Panc1 (cell line): ENCODE results near the gene PRKAG2.

Experiments
- POLR2AphosphoS5 ChIP-seq: IDR thresholded peaks from 2 replicates; pipeline ENCODE4 v1.6.1; 2012; ENCODE audit warnings: mild to moderate bottlenecking, low read depth, low read length, moderate library complexity
- SIN3A ChIP-seq: IDR thresholded peaks from 2 replicates; pipeline ENCODE4 v1.6.1; 2012; ENCODE audit warnings: low read depth, mild to moderate bottlenecking, low read length, moderate library complexity, borderline replicate concordance; ENCODE audit not compliant: insufficient read depth
- TCF7L2 ChIP-seq: IDR thresholded peaks from 2 replicates; pipeline ENCODE4 v1.6.1; 2011; ENCODE audit warnings: mild to moderate bottlenecking, low read depth, low read length, inconsistent platforms
- TF ChIP-seq, protein P1 (sequence below): fragments of 450-650 bp; IDR thresholded peaks from 2 replicates; pipeline ENCODE4 v1.5.1; 2017; ENCODE audit warnings: mild to moderate bottlenecking
- TF ChIP-seq, protein P2 (sequence below), 2 experiments: IDR thresholded peaks; 2 replicates each; pipeline ENCODE4 v1.6.1; 2011 to 2012; ENCODE audit warnings: low read depth in 2 of 2, control low read depth in 1 of 2, low read length in 1 of 2, mild to moderate bottlenecking in 1 of 2, moderate library complexity in 1 of 2; ENCODE audit not compliant: insufficient read depth in 1 of 2

DNA sequence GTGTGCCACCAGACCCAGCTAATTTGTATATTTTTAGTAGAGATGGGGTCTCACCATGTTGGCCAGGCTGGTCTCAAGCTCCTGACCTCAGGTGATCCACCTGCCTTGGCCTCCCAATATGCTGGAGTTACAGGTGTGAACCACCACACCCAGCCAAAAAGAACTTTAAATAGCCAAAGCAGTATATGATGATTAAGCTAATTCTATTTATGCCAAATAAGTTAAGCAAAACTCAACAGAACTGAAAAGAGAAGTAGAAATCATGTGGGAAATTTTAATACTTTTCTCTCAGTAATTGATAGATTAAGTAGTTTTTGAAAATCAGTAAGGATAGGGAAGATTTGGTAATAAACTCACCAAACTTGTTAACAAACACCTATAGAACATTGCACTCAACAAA is 332.7 kb downstream of the PRKAG2 start:
- TF ChIP-seq, protein P1, sequence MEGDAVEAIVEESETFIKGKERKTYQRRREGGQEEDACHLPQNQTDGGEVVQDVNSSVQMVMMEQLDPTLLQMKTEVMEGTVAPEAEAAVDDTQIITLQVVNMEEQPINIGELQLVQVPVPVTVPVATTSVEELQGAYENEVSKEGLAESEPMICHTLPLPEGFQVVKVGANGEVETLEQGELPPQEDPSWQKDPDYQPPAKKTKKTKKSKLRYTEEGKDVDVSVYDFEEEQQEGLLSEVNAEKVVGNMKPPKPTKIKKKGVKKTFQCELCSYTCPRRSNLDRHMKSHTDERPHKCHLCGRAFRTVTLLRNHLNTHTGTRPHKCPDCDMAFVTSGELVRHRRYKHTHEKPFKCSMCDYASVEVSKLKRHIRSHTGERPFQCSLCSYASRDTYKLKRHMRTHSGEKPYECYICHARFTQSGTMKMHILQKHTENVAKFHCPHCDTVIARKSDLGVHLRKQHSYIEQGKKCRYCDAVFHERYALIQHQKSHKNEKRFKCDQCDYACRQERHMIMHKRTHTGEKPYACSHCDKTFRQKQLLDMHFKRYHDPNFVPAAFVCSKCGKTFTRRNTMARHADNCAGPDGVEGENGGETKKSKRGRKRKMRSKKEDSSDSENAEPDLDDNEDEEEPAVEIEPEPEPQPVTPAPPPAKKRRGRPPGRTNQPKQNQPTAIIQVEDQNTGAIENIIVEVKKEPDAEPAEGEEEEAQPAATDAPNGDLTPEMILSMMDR, result no peak
- TF ChIP-seq POLR2AphosphoS5, result no peak
- no peak for TF ChIP-seq TCF7L2
- TF ChIP-seq, protein P2, sequence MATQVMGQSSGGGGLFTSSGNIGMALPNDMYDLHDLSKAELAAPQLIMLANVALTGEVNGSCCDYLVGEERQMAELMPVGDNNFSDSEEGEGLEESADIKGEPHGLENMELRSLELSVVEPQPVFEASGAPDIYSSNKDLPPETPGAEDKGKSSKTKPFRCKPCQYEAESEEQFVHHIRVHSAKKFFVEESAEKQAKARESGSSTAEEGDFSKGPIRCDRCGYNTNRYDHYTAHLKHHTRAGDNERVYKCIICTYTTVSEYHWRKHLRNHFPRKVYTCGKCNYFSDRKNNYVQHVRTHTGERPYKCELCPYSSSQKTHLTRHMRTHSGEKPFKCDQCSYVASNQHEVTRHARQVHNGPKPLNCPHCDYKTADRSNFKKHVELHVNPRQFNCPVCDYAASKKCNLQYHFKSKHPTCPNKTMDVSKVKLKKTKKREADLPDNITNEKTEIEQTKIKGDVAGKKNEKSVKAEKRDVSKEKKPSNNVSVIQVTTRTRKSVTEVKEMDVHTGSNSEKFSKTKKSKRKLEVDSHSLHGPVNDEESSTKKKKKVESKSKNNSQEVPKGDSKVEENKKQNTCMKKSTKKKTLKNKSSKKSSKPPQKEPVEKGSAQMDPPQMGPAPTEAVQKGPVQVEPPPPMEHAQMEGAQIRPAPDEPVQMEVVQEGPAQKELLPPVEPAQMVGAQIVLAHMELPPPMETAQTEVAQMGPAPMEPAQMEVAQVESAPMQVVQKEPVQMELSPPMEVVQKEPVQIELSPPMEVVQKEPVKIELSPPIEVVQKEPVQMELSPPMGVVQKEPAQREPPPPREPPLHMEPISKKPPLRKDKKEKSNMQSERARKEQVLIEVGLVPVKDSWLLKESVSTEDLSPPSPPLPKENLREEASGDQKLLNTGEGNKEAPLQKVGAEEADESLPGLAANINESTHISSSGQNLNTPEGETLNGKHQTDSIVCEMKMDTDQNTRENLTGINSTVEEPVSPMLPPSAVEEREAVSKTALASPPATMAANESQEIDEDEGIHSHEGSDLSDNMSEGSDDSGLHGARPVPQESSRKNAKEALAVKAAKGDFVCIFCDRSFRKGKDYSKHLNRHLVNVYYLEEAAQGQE (IDR thresholded peaks at IDR 0.05; ENCODE audit: insufficient read depth in 1 of 2, low read depth in 2 of 2, low read length in 1 of 2), result no peak
- no peak for TF ChIP-seq SIN3A
